HG02884 (cell line): ENCODE data around the gene NR2F2.

ENCODE experiments used
- ATAC-seq: cut with Tn5 transposase; IDR thresholded peaks from one replicate; pipeline ENCODE4 v1.9.1; 2021; ENCODE audit warnings: mild to moderate bottlenecking, moderate library complexity; ENCODE audit not compliant: unreplicated experiment

The NR2F2 gene

GRCh38 chr15:96352604-96353405 lies 22.3 kb downstream of the NR2F2 start:
- no peak for ATAC-seq

- no peak for ATAC-seq
These were observed 23.0 kb downstream of the NR2F2 start for GRCh38 chr15:96353416-96353929.

- no peak for ATAC-seq
These were observed 23.6 kb downstream of the NR2F2 start for GRCh38 chr15:96353930-96354730.

- no peak for ATAC-seq
These were observed 24.4 kb downstream of the NR2F2 start for GRCh38 chr15:96354731-96355567.

- no peak for ATAC-seq
These were observed 25.2 kb downstream of the NR2F2 start for GRCh38 chr15:96355568-96356187.

GRCh38 chr15:96356494-96357455 lies 26.3 kb downstream of the NR2F2 start:
- ATAC-seq, result peak; percentile 51

- ATAC-seq, result no peak
These were observed 27.7 kb downstream of the NR2F2 start for GRCh38 chr15:96358001-96358801.

- ATAC-seq, result no peak
These were observed 28.5 kb downstream of the NR2F2 start for GRCh38 chr15:96358821-96359615.

- ATAC-seq, result no peak
These were observed 29.4 kb downstream of the NR2F2 start for GRCh38 chr15:96359616-96360521.

- ATAC-seq, result no peak
These were observed 30.2 kb downstream of the NR2F2 start for GRCh38 chr15:96360581-96361308.

- ATAC-seq, result no peak
These were observed 31.0 kb downstream of the NR2F2 start for GRCh38 chr15:96361309-96362010.

- no peak for ATAC-seq
These were observed 31.7 kb downstream of the NR2F2 start for GRCh38 chr15:96362011-96362754.

GRCh38 chr15:96362755-96363651 lies 32.5 kb downstream of the NR2F2 start:
- ATAC-seq, result peak; percentile 30

- no peak for ATAC-seq
These were observed 33.2 kb downstream of the NR2F2 start for GRCh38 chr15:96363707-96364106.
